Activated T-helper 2 cell treated with anti-CD3 and anti-CD28 coated beads, Interferon-gamma antibody, Interleukin-2, Interleukin-4, amounts not matched to agents 10 μg/mL and 5 μg/mL and 100 μg/mL, durations not matched to agents 14 hours and 24 hours and 36 hours (primary cell): Measurements from ENCODE around the gene SMC3. TPM values are rescaled to one million over a fixed set of nuclear protein-coding genes. Genes with fewer than 3 reads are reported as not detected.
A peak's percentile ranks its signal among the peaks of the same experiment; 100 is the strongest.

ENCODE experiments used
- DNase-seq: peaks from one replicate; pipeline ENCODE4 v3.0.0; 2021; ENCODE audit warnings: low spot score
- H3K27ac Mint-ChIP-seq: one replicate; pipeline ENCODE4 v1.8.0; 2021; ENCODE audit warnings: mixed read lengths
- H3K27me3 Mint-ChIP-seq: one replicate; pipeline ENCODE4 v1.8.0; 2021; ENCODE audit warnings: low read depth, mixed read lengths
- H3K36me3 Mint-ChIP-seq: one replicate; pipeline ENCODE4 v1.8.0; 2021; ENCODE audit warnings: low read depth, mixed read lengths
- H3K4me1 Mint-ChIP-seq: one replicate; pipeline ENCODE4 v1.8.0; 2021; ENCODE audit warnings: low read depth, mixed read lengths
- H3K4me3 Mint-ChIP-seq: one replicate; pipeline ENCODE4 v1.8.0; 2021; ENCODE audit warnings: low read depth, mild to moderate bottlenecking, moderate library complexity, mixed read lengths
- H3K9me3 Mint-ChIP-seq: one replicate; pipeline ENCODE4 v1.8.0; 2021; ENCODE audit warnings: mixed read lengths
- intact Hi-C: fragments of 100-400 bp; cut with micrococcal nuclease; formaldehyde crosslinking; loops from one replicate; pipeline ENCODE4 v1.15.1; 2023
- total RNA-seq: library from RNA; stranded (reverse); gene quantifications from 2 replicates; pipeline ENCODE4 v1.2.3, GENCODE V29; 2022

SMC3 gene
- total RNA-seq, 1 donor from 2014 or later, result 78.8 TPM

DNA sequence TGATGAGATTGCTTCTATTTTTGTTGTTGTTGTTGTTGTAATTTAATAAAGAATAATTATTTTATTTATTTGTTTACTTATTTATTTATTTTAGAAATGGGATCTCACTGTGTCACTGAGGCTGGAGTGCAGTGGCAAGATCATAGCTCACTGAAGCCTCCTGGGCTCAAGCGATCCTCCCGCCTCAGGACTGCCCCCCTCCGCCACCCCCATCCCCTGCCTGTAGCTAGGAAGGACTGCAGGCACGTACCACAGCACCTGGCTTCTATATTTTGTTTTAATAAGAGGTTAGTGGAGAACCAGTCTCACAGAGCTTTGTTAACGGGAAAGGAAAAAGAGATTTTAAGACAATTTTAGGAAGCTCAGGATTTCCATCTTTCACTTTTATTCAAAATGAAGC lies 19.5 kb upstream of the SMC3 start:
- Mint-ChIP-seq H3K27me3 (peaks cover 34% of the 10 kb centered on the region), H3K36me3 (no peaks in the 10 kb centered on the region), H3K9me3 (no peaks in the 10 kb centered on the region), H3K27ac (no peak overlapping the region), H3K4me1 (peaks cover 12% of the 10 kb centered on the region), H3K4me3 (no peak overlapping the region)
- intact Hi-C loops, result no loop called here
- DNase-seq, result no peak

DNA sequence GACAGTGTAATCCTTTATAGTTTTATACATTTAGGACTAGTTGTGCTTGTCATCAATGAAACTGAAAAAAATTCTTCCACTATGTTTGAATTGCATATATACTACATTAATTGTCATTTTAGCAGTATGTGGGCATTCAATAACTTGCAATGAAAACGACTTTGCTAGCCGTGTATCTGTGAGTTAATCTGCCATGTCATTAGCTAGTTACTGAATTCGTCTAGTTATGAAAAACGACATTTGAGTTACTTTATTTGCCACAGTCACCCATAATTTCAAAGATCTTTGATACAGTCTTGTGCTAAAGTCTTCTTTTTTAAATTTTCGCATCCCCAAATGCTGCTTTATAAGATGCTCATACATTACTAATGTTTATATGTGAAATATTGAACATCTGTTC lies 18.3 kb upstream of the SMC3 start:
- H3K4me3 Mint-ChIP-seq, result no peak overlapping the region
- no peak overlapping the region for H3K27ac Mint-ChIP-seq
- intact Hi-C loops, result no loop called here

DNA sequence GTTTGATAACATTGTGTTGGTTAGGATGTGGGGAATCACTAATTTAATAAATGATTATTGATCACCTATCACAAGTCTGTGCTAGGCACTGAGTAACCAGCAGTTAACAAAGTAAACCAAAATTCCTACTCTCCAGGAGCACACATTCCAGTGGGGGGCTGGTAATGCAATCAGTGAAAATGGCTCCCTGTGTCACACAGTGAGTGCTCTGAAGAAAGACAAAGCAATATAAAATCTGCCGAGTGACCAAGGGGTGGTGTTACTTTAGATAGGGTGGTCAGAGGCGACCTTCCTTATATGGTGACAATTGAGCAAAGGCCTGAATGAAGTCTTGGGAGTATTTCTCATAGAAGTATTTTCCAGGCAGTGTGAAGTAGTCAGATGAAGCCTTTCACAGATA lies 13.6 kb upstream of the SMC3 start:
- intact Hi-C loops, result no loop called here
- Mint-ChIP-seq H3K4me3 (no peak overlapping the region), H3K27me3 (peaks cover 56% of the 10 kb centered on the region), H3K9me3 (no peaks in the 10 kb centered on the region), H3K4me1 (peaks cover 10% of the 10 kb centered on the region), H3K27ac (no peak overlapping the region), H3K36me3 (no peaks in the 10 kb centered on the region)
- no peak for DNase-seq

More for the DNA sequence above, 18.3 kb upstream of the SMC3 start:
- Mint-ChIP-seq H3K9me3 (no peaks in the 10 kb centered on the region), H3K27me3 (peaks cover 38% of the 10 kb centered on the region), H3K36me3 (no peaks in the 10 kb centered on the region), H3K4me1 (peaks cover 12% of the 10 kb centered on the region)
- no peak for DNase-seq

DNA sequence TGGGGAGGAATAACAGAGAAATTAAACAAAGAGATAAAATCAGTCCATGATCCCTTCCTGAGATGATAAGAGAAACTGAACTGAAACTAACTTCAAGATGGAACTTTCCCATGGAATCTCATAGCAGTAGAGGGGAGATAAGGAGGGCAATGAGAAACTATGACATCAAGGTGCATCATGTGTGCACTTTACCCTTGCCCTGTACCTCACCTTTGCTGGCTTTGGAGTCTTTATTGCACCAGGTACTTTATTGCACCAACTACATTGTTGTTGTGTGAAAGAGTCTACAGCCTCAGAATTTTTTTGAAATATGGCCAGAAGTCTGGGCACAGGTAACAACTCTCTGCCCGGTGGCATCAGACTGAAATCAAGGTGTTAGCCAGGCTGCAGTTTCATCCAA lies 11.2 kb upstream of the SMC3 start:
- Mint-ChIP-seq H3K36me3 (no peaks in the 10 kb centered on the region), H3K27ac (no peak overlapping the region), H3K4me1 (peaks cover 10% of the 10 kb centered on the region), H3K9me3 (peaks cover 2% of the 10 kb centered on the region), H3K27me3 (peaks cover 55% of the 10 kb centered on the region), H3K4me3 (no peak overlapping the region)
- no peak for DNase-seq
- intact Hi-C loops, result no loop called here

DNA sequence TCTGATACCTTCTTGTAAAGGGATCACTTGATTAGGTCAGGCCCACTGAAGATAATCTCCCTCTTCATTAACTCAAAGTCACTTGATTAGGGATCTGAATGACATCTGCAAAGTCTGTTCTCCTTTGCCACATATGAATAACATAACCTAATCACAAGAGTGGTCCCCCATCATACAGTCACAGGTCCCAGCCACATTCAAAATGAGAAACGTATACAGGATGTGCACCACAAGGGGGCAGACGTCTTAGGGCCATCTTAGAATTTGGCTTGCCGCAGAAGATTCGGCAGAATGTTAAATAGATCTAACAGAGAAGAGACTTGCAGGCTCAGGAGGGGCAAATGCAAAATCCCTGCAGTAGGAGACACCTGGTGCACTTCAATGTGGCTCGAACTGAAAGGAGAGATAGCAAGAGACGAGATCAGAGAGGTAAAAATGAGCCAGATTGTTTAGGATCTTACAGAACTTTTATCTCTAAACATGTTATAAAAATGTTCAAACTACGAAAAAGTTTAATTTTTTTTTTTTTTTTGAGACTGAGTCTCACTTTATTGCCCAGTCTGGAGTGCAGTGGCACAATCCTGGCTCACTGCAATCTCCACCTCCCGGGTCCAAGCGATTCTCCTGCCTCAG lies 10.4 kb upstream of the SMC3 start:
- peaks cover 10% of the 10 kb centered on the region for H3K4me1 Mint-ChIP-seq
- H3K4me3 Mint-ChIP-seq, result no peak overlapping the region
- H3K9me3 Mint-ChIP-seq, result peaks cover 4% of the 10 kb centered on the region
- no peak overlapping the region for H3K27ac Mint-ChIP-seq
- peaks cover 49% of the 10 kb centered on the region for H3K27me3 Mint-ChIP-seq
- H3K36me3 Mint-ChIP-seq, result no peaks in the 10 kb centered on the region
- peak; percentile 38 for DNase-seq
- intact Hi-C loops, result no loop called here

DNA sequence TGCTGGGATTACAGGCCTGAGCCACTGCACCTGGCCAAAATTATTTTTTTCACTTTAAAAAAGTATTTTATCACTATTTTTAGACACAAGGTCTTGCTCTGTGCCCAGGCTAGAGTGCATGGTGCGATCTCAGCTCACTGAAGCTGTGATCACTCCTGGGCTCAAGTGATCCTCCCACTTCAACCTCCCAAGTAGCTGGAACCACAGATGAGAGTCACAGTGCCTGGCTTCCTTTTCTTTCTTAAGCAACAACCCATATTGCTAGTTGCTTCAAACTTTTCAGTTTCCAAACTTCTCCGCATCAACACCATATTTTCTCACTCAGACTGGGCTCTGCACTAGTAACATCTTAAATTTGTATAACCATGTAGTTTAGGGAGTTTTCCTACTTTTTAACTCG lies 9.5 kb upstream of the SMC3 start:
- intact Hi-C loops, result no loop called here
- Mint-ChIP-seq H3K4me3 (no peak overlapping the region), H3K27ac (no peak overlapping the region), H3K27me3 (peaks cover 44% of the 10 kb centered on the region), H3K36me3 (no peaks in the 10 kb centered on the region), H3K4me1 (peaks cover 14% of the 10 kb centered on the region), H3K9me3 (peaks cover 4% of the 10 kb centered on the region)
- DNase-seq, result no peak

DNA sequence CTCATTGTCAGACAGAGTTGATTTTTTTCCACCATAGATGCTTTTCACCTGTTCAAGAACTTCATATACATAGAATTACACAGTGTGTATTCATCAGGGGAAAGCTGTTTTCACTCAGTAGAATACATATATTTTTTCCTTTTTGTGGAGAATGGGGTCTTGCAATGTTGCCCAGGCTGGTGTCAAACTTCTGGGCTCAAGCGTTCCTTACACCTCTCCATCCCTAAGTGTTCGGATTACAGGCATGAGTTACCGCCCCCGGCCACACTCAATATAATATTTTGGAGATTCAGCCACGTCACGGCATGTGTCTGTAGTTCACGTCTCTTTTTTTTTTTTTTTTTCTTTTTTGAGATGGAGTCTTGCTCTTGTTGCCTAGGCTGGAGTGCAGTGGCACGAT lies 7.5 kb upstream of the SMC3 start:
- intact Hi-C loops, result loop anchor here (10.0 kb wide), 2 partner anchors 425 to 635 kb away; partner anchors contain the start of gene XPNPEP1
- peaks cover 42% of the 10 kb centered on the region for H3K27me3 Mint-ChIP-seq
- peaks cover 4% of the 10 kb centered on the region for H3K9me3 Mint-ChIP-seq

DNA sequence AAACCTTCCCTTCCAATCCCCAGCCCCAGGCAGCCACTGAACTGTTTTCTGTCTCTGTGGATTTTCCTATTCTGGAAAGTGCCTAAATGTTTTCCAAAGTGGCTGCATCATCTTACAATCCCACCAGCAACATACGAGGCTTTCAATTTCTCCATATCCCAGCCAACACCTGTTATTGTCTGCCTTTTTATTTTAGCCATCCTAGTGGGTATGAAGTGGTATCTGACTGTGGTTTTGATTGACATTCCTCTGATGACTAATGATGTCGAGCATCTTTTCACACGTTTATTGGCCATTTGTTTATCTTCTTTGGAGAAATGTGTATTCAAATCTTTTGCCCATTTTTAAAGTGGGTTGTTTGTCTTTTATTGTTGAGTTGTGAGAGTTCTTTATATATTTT lies 6.2 kb upstream of the SMC3 start:
- Mint-ChIP-seq H3K9me3 (peaks cover 4% of the 10 kb centered on the region), H3K27me3 (peaks cover 36% of the 10 kb centered on the region), H3K4me1 (peaks cover 20% of the 10 kb centered on the region), H3K4me3 (no peak overlapping the region), H3K27ac (no peak overlapping the region), H3K36me3 (no peaks in the 10 kb centered on the region)
- no peak for DNase-seq
- intact Hi-C loops, result loop anchor here (10.0 kb wide), 2 partner anchors 426 to 636 kb away; partner anchors contain the start of gene XPNPEP1

More for the DNA sequence above, 7.5 kb upstream of the SMC3 start:
- no peak overlapping the region for H3K4me3 Mint-ChIP-seq
- H3K27ac Mint-ChIP-seq, result no peak overlapping the region
- peaks cover 23% of the 10 kb centered on the region for H3K4me1 Mint-ChIP-seq
- DNase-seq, result no peak
- no peaks in the 10 kb centered on the region for H3K36me3 Mint-ChIP-seq

DNA sequence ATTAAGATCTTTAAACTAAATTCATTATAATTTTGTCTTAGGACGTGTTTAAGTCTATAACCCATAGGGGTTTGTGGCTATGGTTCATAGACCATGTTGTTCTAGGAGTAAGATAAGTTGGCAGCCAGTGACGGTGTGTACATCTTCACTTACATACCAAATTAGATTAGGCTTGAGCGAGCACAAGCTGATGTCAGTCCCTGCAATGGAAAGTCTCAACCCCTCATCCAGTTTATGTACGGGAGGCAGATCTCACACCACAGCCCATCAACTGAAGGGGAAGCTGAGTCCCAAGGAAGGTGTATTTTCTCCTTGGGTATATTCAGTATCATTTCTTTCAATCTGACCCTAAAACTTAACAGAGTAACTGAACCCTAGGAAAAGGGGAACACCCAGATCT lies 5.1 kb upstream of the SMC3 start:
- Mint-ChIP-seq H3K4me3 (no peak overlapping the region), H3K36me3 (no peaks in the 10 kb centered on the region), H3K27me3 (peaks cover 29% of the 10 kb centered on the region), H3K4me1 (peaks cover 19% of the 10 kb centered on the region), H3K27ac (no peak overlapping the region), H3K9me3 (peaks cover 4% of the 10 kb centered on the region)
- intact Hi-C loops, result loop anchor here (10.0 kb wide), 2 partner anchors 428 to 638 kb away; partner anchors contain the start of gene XPNPEP1
- no peak for DNase-seq

DNA sequence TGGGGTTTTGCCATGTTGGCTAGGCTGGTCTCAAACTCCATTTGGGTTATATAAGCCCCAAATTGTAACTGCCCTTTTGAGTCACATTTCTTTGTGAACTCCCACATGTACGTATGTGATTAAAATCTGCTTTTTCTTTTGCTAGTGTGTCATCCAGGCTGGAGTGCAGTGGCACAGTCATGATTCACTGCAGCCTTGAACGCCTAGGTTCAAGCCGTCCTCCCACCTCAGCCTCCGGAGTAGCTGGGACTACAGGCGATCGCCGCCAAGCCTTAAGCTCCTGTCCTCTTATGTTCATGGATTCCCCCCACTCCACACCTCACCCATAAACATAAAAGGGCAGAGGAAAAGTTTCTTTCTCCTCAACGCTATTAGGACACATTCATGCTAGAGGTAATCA lies 4.4 kb upstream of the SMC3 start:
- Mint-ChIP-seq H3K9me3 (peaks cover 4% of the 10 kb centered on the region), H3K27me3 (peaks cover 29% of the 10 kb centered on the region), H3K27ac (no peak overlapping the region), H3K36me3 (no peaks in the 10 kb centered on the region), H3K4me1 (peaks cover 20% of the 10 kb centered on the region), H3K4me3 (no peak overlapping the region)
- intact Hi-C loops, result loop anchor here (10.0 kb wide), 2 partner anchors 428 to 638 kb away; partner anchors contain the start of gene XPNPEP1
- DNase-seq, result no peak

DNA sequence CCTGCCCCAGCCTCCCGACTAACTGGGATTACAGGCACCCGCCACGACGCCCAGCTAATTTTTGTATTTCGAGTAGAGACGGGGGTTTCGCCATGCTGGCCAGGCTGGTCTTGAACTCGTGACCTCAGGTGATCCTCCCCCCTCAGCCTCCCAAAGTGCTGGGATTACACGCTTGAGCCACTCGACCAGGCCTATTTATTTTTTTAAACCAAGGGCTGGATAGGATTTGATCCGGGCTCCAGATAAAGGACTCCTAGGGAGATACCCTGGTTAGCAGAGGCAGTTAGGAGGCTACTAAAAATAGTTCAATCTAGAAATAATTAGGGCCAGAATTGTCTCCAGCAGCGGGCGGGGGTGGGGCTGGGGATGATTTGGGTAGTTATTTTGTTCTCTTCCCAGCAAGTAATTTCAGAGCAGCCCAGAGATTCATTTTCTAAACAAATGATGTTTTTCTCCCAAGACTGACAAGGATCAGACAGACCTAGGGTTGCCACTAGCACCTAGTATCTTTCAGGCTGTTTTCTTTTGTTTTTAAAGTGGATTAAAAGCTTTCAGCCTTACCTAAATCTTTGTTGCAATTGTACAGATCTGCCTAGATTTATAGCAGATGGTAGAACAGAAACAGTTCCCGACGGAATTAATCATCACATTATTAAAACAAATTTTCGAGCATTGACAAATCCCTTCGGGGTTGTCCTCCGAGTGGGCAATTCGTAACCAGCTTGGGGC lies 859 bp upstream of the SMC3 start:
- Mint-ChIP-seq H3K4me3 (peak overlapping the region; percentile 90), H3K4me1 (peaks cover 47% of the 10 kb centered on the region), H3K9me3 (no peaks in the 10 kb centered on the region), H3K27ac (peak overlapping the region; percentile 98), H3K36me3 (peaks cover 18% of the 10 kb centered on the region), H3K27me3 (peaks cover 12% of the 10 kb centered on the region)
- no peak for DNase-seq
- intact Hi-C loops, result loop anchor here (1.0 to 10.0 kb wide), 7 partner anchors 30 to 642 kb away; partner anchors contain the start of gene XPNPEP1

DNA sequence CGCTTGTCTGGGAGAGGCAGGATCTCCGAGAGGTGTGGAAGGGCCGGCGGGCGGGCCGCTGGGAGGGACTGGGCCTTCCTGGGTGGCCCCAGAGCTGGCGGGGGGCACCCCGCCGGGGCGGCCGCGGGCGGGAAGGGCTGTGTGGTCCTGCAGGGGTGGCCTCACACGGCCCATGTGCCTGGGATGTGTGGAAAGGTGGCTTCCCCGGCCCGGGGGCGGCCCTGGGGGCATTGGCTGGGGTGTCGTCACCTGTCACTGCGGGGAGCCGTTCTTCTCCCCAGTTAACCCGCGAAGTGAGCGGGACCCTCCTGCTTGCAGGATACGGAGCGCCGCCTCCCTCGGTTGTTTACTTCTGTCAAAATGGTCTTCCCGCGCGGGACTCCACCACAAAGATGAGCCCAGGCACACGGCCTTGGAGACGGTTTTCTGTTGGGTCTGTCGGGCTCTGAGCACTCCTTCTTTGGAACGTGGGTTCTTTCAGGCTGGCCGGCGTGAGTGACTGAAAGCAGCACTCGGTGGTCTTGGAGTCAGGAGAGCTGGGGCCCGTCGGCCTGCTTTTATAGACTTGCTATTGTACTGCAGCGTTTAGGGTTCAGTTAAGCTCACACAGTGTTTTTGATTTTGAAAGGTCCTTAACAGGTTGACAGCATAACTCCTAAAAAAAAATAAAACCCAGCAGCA lies 700 bp downstream of the SMC3 start:
- intact Hi-C loops, result loop anchor here (2.0 to 10.0 kb wide), 4 partner anchors 63 to 643 kb away; partner anchors contain the start of gene XPNPEP1
- H3K27me3 Mint-ChIP-seq, result peaks cover 9% of the 10 kb centered on the region
- DNase-seq, result peak; percentile 64
- H3K36me3 Mint-ChIP-seq, result peaks cover 28% of the 10 kb centered on the region
- H3K9me3 Mint-ChIP-seq, result no peaks in the 10 kb centered on the region
- peak overlapping the region; percentile 98 for H3K27ac Mint-ChIP-seq
- peaks cover 51% of the 10 kb centered on the region for H3K4me1 Mint-ChIP-seq
- H3K4me3 Mint-ChIP-seq, result peak overlapping the region; percentile 90
